ENCODE data around the gene KCNJ6.

GRCh38 chr21:37669249-37669648, 247.0 kb downstream of the KCNJ6 start:
- TF ChIP-seq CTCF (IDR thresholded peaks at IDR 0.05 in 4 of 5, conservative IDR thresholded peaks at IDR 0.05 in 1 of 5) (no peak), POLR2A (IDR thresholded peaks at IDR 0.05) (no peak)
